ENCODE measurements around the gene CST7.

The CST7 gene

GRCh38 chr20:24951536-24952083, 2.5 kb downstream of the CST7 start:
- DNase-seq, result no peak

- peak; percentile 8 for DNase-seq
Observed at GRCh38 chr20:24952376-24953208, 3.5 kb downstream of the CST7 start.

- no peak for DNase-seq
Observed at GRCh38 chr20:24953209-24953575, 4.1 kb downstream of the CST7 start.

GRCh38 chr20:24953621-24954133, 4.6 kb downstream of the CST7 start:
- DNase-seq, result no peak

- no peak for DNase-seq
Observed at GRCh38 chr20:24954151-24954550, 5.1 kb downstream of the CST7 start.

GRCh38 chr20:24954566-24954965, 5.5 kb downstream of the CST7 start:
- DNase-seq, result no peak

- DNase-seq, result peak; percentile 85
Observed at GRCh38 chr20:24955045-24955444, 6.0 kb downstream of the CST7 start.

- DNase-seq, result no peak
Observed at GRCh38 chr20:24956001-24956841, 7.2 kb downstream of the CST7 start.

GRCh38 chr20:24957326-24958016, 8.4 kb downstream of the CST7 start:
- no peak for DNase-seq

GRCh38 chr20:24958506-24959385, 9.7 kb downstream of the CST7 start:
- DNase-seq, result no peak

- DNase-seq, result no peak
Observed at GRCh38 chr20:24959591-24960301, 10.7 kb downstream of the CST7 start.

- no peak for DNase-seq
Observed at GRCh38 chr20:24960302-24960801, 11.3 kb downstream of the CST7 start.

GRCh38 chr20:24960861-24961260, 11.8 kb downstream of the CST7 start:
- no peak for DNase-seq

GRCh38 chr20:24961384-24962181, 12.5 kb downstream of the CST7 start:
- DNase-seq, result no peak

- no peak for DNase-seq
Observed at GRCh38 chr20:24962182-24962492, 13.1 kb downstream of the CST7 start.

GRCh38 chr20:24962510-24962909, 13.4 kb downstream of the CST7 start:
- peak; percentile 77 for DNase-seq

GRCh38 chr20:24963672-24964505, 14.8 kb downstream of the CST7 start:
- no peak for DNase-seq

GRCh38 chr20:24964506-24964840, 15.4 kb downstream of the CST7 start:
- peak; percentile 87 for DNase-seq
